ENCODE results near the gene HEG1.
A peak's percentile ranks its signal among the peaks of the same experiment; 100 is the strongest.

HEG1 gene

GRCh38 chr3:125068265-125068664 is 12.5 kb upstream of the HEG1 start:
- DNase-seq = no peak

GRCh38 chr3:125067225-125067624 is 11.4 kb upstream of the HEG1 start:
- DNase-seq = no peak

GRCh38 chr3:125062904-125063618 is 7.3 kb upstream of the HEG1 start:
- DNase-seq = no peak

- no peak for DNase-seq
Observed at GRCh38 chr3:125061646-125062045, 5.8 kb upstream of the HEG1 start.

- no peak for DNase-seq
Observed at GRCh38 chr3:125061170-125061569, 5.4 kb upstream of the HEG1 start.

- no peak for DNase-seq
Observed at GRCh38 chr3:125059488-125060245, 3.9 kb upstream of the HEG1 start.

- no peak for DNase-seq
Observed at GRCh38 chr3:125058959-125059358, 3.2 kb upstream of the HEG1 start.

GRCh38 chr3:125058529-125058928 is 2.7 kb upstream of the HEG1 start:
- DNase-seq = no peak

GRCh38 chr3:125057186-125057850 is 1.5 kb upstream of the HEG1 start:
- no peak for DNase-seq

- peak in 1 of 2 experiments; percentile 15 for DNase-seq
Observed at GRCh38 chr3:125055331-125055912, 375 bp downstream of the HEG1 start.

GRCh38 chr3:125054449-125055329 is 1.1 kb downstream of the HEG1 start:
- DNase-seq = no peak

GRCh38 chr3:125054062-125054448 is 1.7 kb downstream of the HEG1 start:
- no peak for DNase-seq

GRCh38 chr3:125053304-125053699 is 2.5 kb downstream of the HEG1 start:
- DNase-seq = no peak

- no peak for DNase-seq
Observed at GRCh38 chr3:125052624-125053303, 3.0 kb downstream of the HEG1 start.

- no peak for DNase-seq
Observed at GRCh38 chr3:125051715-125052581, 3.8 kb downstream of the HEG1 start.

GRCh38 chr3:125051205-125051604 is 4.6 kb downstream of the HEG1 start:
- DNase-seq = no peak

- DNase-seq = no peak
Observed at GRCh38 chr3:125050488-125051090, 5.2 kb downstream of the HEG1 start.

- DNase-seq = no peak
Observed at GRCh38 chr3:125048282-125048681, 7.5 kb downstream of the HEG1 start.

GRCh38 chr3:125045965-125046364 is 9.8 kb downstream of the HEG1 start:
- no peak for DNase-seq

- DNase-seq = no peak
Observed at GRCh38 chr3:125045194-125045593, 10.6 kb downstream of the HEG1 start.

Data from SHP77 (cell line).